K562 (cell line): ENCODE data around the gene CAMK1D. TPM values are rescaled to one million over a fixed set of nuclear protein-coding genes. Genes with fewer than 3 reads are reported as not detected.
"Not testable (repeated sequence)": the region's sequence is repeated elsewhere in the genome, so short reads cannot be mapped to it uniquely, and the experiment has no call there.

Source experiments
- ATAC-seq: fragments of 200-7000 bp; cut with Tn5 transposase; 3 replicates; pipeline ENCODE4 v1.9.1; 2020; ENCODE audit warnings: moderate library complexity
- BruUV-seq: library from RNA; stranded (reverse); fragments of 400-500 nt; replicated peaks from 2 replicates; lab custom pipeline; 2021; lab: Mats Ljungman, UMichigan
- CTCF ChIA-PET: fragments of 300-600 bp; formaldehyde crosslinking; extraction: SDS; loops from one replicate; lab custom pipeline; 2021; ENCODE audit warnings: low intra/inter-chr PET ratio; lab: Yijun Ruan, JAX
- POLR2A ChIA-PET: fragments of 300-600, 350-650 bp; sonication (Branson Sonifier 250); formaldehyde crosslinking; extraction: SDS; loops from one replicate; lab custom pipeline; 2021; ENCODE audit warnings: antibody characterized with exemption, inconsistent platforms; lab: Yijun Ruan, JAX
- DNase-seq, 4 experiments: peaks; one replicate each; pipeline versions ENCODE4 v3.0.0 to v3.0.0-alpha.2; 2011 to 2018; ENCODE audit warnings: low spot score in 3 of 4, mixed read lengths in 3 of 4; ENCODE audit errors: extremely low read depth in 1 of 4
- FAIRE-seq: peaks from 2 replicates; lab custom pipeline; 2011; peaks lifted over from hg19 to GRCh38; lab: Jason Lieb, UNC
- H2AFZ ChIP-seq: 2 replicates; pipeline ENCODE4 v1.6.0; 2011; ENCODE audit warnings: low read depth, low read length, control low read depth, inconsistent platforms
- H3K27ac ChIP-seq: fragments of 200-600 bp; 3 replicates; pipeline ENCODE4 v1.8.0; 2011; ENCODE audit warnings: low read depth, mild to moderate bottlenecking, control low read depth, inconsistent platforms, low read length, moderate library complexity, mixed read lengths; ENCODE audit errors: extremely low read depth
- H3K27me3 ChIP-seq, 2 experiments: fragments of 300-600 bp in 1 of 2; 2 replicates in 1 of 2; 3 replicates in 1 of 2; pipeline versions ENCODE4 v1.6.0 to v1.8.0; 2011; ENCODE audit warnings: inconsistent platforms in 2 of 2, low read length in 2 of 2, mild to moderate bottlenecking in 1 of 2, mixed read lengths in 1 of 2, moderate library complexity in 1 of 2; ENCODE audit not compliant: control insufficient read depth in 2 of 2, insufficient read depth in 2 of 2
- H3K36me3 ChIP-seq: fragments of 300-600 bp; 3 replicates; pipeline ENCODE4 v1.8.0; 2011; ENCODE audit warnings: mild to moderate bottlenecking, low read length, inconsistent platforms; ENCODE audit not compliant: control insufficient read depth, insufficient read depth
- H3K4me1 ChIP-seq, 2 experiments: fragments of 200-600 bp in 1 of 2; replicated peaks in 1 of 2; 2 replicates in 1 of 2; 3 replicates in 1 of 2; pipeline versions ENCODE4 v1.5.1 to v1.8.0; 2011; ENCODE audit warnings: inconsistent platforms in 2 of 2, low read length in 2 of 2, mild to moderate bottlenecking in 1 of 2, mixed read lengths in 1 of 2, moderate library complexity in 1 of 2; ENCODE audit not compliant: control insufficient read depth in 2 of 2, insufficient read depth in 2 of 2
- H3K4me2 ChIP-seq: 2 replicates; pipeline ENCODE4 v1.6.1; 2011; ENCODE audit warnings: low read length, control low read depth, inconsistent platforms, mixed read lengths; ENCODE audit not compliant: insufficient read depth
- H3K4me3 ChIP-seq: fragments of 200-600 bp; sonication (generic), shearing (Covaris generic); 2 replicates; pipeline ENCODE4 v1.5.1; 2016; ENCODE audit warnings: control low read depth, inconsistent platforms
- H3K79me2 ChIP-seq: fragments of 200-600 bp; 3 replicates; pipeline ENCODE4 v1.8.0; 2011; ENCODE audit warnings: low read length, inconsistent platforms; ENCODE audit not compliant: control insufficient read depth, insufficient read depth
- H3K9ac ChIP-seq, 2 experiments: 2 replicates each; pipeline versions ENCODE4 v1.6.0 to v1.6.1; 2011; ENCODE audit warnings: low read depth in 2 of 2, low read length in 2 of 2, control low read depth in 1 of 2, inconsistent platforms in 1 of 2, mild to moderate bottlenecking in 1 of 2, mixed read lengths in 1 of 2; ENCODE audit not compliant: insufficient read depth in 1 of 2
- H3K9me1 ChIP-seq: one replicate; pipeline ENCODE4 v1.6.0; 2011; ENCODE audit warnings: inconsistent platforms, mild to moderate bottlenecking, low read length, moderate library complexity; ENCODE audit not compliant: control insufficient read depth, insufficient read depth
- H3K9me3 ChIP-seq: replicated peaks from 2 replicates; pipeline ENCODE4 v1.5.1; 2011; ENCODE audit warnings: low read depth, low read length, inconsistent platforms; ENCODE audit not compliant: control insufficient read depth, insufficient read depth
- H4K20me1 ChIP-seq: replicated peaks from 2 replicates; pipeline ENCODE4 v1.6.1; 2011; ENCODE audit warnings: low read length, inconsistent platforms, mixed read lengths; ENCODE audit not compliant: control insufficient read depth, insufficient read depth
- CBFA2T3 ChIP-seq: fragments of 450-650 bp; IDR thresholded peaks from 2 replicates; pipeline ENCODE4 v1.6.1; 2017
- CBX3 ChIP-seq, 2 experiments: IDR thresholded peaks; 1 replicate in 1 of 2; 2 replicates in 1 of 2; pipeline ENCODE4 v1.6.1; 2012; ENCODE audit warnings: inconsistent platforms in 2 of 2, low read length in 2 of 2, borderline replicate concordance in 1 of 2, control low read depth in 1 of 2
- DEAF1 ChIP-seq: fragments of 450-650 bp; formaldehyde crosslinking; IDR thresholded peaks from 2 replicates; pipeline ENCODE4 v1.4.0; 2020; ENCODE audit warnings: mild to moderate bottlenecking, moderate library complexity
- HOXB6 ChIP-seq: fragments of 250-450 bp; sonication (Bioruptor Pico); IDR thresholded peaks from 2 replicates; pipeline ENCODE4 v1.5.1; 2022; ENCODE audit warnings: mild to moderate bottlenecking, borderline replicate concordance
- LCOR ChIP-seq: sonication (generic); formaldehyde crosslinking; IDR thresholded peaks from 2 replicates; pipeline ENCODE4 v1.8.0; 2022; ENCODE audit warnings: mild to moderate bottlenecking, missing genetic modification reagents
- MAZ ChIP-seq, 2 experiments: fragments of 450-650 bp in 1 of 2; sonication (generic) in 1 of 2; formaldehyde crosslinking; IDR thresholded peaks in 1 of 2; conservative IDR thresholded peaks in 1 of 2; 2 replicates each; pipeline versions ENCODE4 v1.4.0 to v1.5.0; 2020; ENCODE audit warnings: mild to moderate bottlenecking in 1 of 2, missing genetic modification reagents in 1 of 2
- SAFB2 ChIP-seq: fragments of 200-400 bp; formaldehyde crosslinking; IDR thresholded peaks from 2 replicates; pipeline ENCODE4 v1.6.1; 2018; ENCODE audit warnings: borderline replicate concordance, low read length, low read depth, moderate library complexity; ENCODE audit not compliant: severe bottlenecking
- WGBS: fragments of 100-300 bp; shearing (Covaris generic); methylation state at CpG from one replicate; pipeline ENCODE4 v1.1.6; 2016; ENCODE audit warnings: low coverage, mixed read lengths; ENCODE audit not compliant: insufficient coverage; ENCODE audit errors: missing lambda C conversion rate; 5-methylcytosine and 5-hydroxymethylcytosine counted together
- in situ Hi-C: fragments of 300-500 bp; cut with MboI; formaldehyde crosslinking; loops from 4 replicates; pipeline ENCODE4 v1.15.0; 2018; ENCODE audit warnings: inconsistent platforms, mixed read lengths
- intact Hi-C: fragments of 100-400 bp; cut with micrococcal nuclease; formaldehyde crosslinking; loops from 2 replicates; pipeline ENCODE4 v1.14.2; 2022
- polyA plus RNA-seq, 8 experiments: library from polyadenylated mRNA; depleted of rRNA in 4 of 8; stranded (reverse) in 5 of 8; unstranded in 3 of 8; fragments of >200 nt; fragmentation: Nextera tagmentation in 2 of 8; fragmentation: Illumina TruSeq in 1 of 8; extraction: Ambion mirVana in 2 of 8; extraction: Trizol in 1 of 8; gene quantifications; 2 replicates each; pipeline versions ENCODE4 v1.2.1 to v1.2.3, GENCODE V29; 2011 to 2014; ENCODE audit warnings: inconsistent platforms in 1 of 8, missing spikeins in 1 of 8
- total RNA-seq, 7 experiments: library from RNA; depleted of rRNA in 6 of 7; stranded (reverse); fragments of >200 nt in 6 of 7; fragmentation: Illumina TruSeq in 2 of 7; extraction: Trizol in 2 of 7; gene quantifications; 2 replicates each; pipeline versions ENCODE4 v1.2.1 to v1.2.3, GENCODE V29; 2011 to 2021; ENCODE audit warnings: low replicate concordance in 1 of 7
- TF ChIP-seq, protein P1 (sequence below): fragments of 250-450 bp; sonication (Bioruptor Pico); IDR thresholded peaks from 2 replicates; pipeline ENCODE4 v1.8.0; 2021; ENCODE audit warnings: moderate library complexity, mild to moderate bottlenecking, inconsistent platforms
- TF ChIP-seq, protein P2 (sequence below): IDR thresholded peaks from 2 replicates; pipeline ENCODE4 v1.6.1; 2012; ENCODE audit warnings: low read depth, low read length, improper control_type of control experiment, borderline replicate concordance

CAMK1D gene
- total and polyA plus RNA-seq, 9 of the 15 experiments (the other 6 are each of a cell fraction or from before 2014, with no cell fraction given), result 0.12 to 0.24 (median 0.20) TPM; not detected in 5

DNA sequence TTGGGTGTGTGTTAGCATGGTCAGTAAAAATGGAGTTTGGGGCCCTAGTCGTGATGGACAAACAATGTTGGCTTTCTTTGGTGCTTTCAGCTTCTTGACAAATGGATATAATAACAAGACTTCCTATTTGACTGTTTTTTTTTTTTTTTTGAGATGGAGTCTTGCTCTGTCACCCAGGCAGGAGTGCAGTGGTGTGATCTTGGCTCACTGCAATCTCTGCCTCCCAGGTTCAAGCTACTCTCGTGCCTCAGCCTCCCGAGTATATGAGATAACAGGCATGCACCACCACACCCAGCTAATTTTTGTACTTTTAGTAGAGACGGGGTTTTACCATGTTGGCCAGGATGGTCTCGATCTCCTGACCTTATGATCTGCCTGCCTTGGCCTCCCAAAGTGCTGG, 11.8 kb downstream of the CAMK1D start:
- ATAC-seq, H3K9me3 ChIP-seq, H3K9ac ChIP-seq, in situ Hi-C loops, H3K4me2 ChIP-seq, BruUV-seq, H3K27ac ChIP-seq, H4K20me1 ChIP-seq, CTCF ChIA-PET, H3K9me1 ChIP-seq, H3K79me2 ChIP-seq, intact Hi-C loops, H3K4me1 ChIP-seq, POLR2A ChIA-PET, DNase-seq, H3K4me3 ChIP-seq, H3K36me3 ChIP-seq, FAIRE-seq, H2AFZ ChIP-seq: not testable (repeated sequence)
- TF ChIP-seq CBFA2T3, result peak; percentile 38
- peaks cover 18 to 27% of the 10 kb centered on the region in 2 experiments for H3K27me3 ChIP-seq
- WGBS, result 0% methylated on average over 4 of the region's 5 CpGs

- CTCF ChIA-PET, result no interaction called here
- TF ChIP-seq DEAF1 (CRISPR knock-in tag) (no peak), HOXB6 (CRISPR knock-in tag) (no peak), CBX3 (IDR thresholded peaks at IDR 0.05; ENCODE audit: borderline replicate concordance in 1 of 2, low read length in 2 of 2) (no peak), MAZ (CRISPR knock-in tag; conservative IDR thresholded peaks at IDR 0.05 in 1 of 2, IDR thresholded peaks at IDR 0.05 in 1 of 2) (no peak), SAFB2 (no peak), LCOR (CRISPR knock-in tag) (no peak)
- TF ChIP-seq, protein P1, sequence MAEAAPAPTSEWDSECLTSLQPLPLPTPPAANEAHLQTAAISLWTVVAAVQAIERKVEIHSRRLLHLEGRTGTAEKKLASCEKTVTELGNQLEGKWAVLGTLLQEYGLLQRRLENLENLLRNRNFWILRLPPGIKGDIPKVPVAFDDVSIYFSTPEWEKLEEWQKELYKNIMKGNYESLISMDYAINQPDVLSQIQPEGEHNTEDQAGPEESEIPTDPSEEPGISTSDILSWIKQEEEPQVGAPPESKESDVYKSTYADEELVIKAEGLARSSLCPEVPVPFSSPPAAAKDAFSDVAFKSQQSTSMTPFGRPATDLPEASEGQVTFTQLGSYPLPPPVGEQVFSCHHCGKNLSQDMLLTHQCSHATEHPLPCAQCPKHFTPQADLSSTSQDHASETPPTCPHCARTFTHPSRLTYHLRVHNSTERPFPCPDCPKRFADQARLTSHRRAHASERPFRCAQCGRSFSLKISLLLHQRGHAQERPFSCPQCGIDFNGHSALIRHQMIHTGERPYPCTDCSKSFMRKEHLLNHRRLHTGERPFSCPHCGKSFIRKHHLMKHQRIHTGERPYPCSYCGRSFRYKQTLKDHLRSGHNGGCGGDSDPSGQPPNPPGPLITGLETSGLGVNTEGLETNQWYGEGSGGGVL (CRISPR knock-in tag), result no peak
- TF ChIP-seq, protein P2, sequence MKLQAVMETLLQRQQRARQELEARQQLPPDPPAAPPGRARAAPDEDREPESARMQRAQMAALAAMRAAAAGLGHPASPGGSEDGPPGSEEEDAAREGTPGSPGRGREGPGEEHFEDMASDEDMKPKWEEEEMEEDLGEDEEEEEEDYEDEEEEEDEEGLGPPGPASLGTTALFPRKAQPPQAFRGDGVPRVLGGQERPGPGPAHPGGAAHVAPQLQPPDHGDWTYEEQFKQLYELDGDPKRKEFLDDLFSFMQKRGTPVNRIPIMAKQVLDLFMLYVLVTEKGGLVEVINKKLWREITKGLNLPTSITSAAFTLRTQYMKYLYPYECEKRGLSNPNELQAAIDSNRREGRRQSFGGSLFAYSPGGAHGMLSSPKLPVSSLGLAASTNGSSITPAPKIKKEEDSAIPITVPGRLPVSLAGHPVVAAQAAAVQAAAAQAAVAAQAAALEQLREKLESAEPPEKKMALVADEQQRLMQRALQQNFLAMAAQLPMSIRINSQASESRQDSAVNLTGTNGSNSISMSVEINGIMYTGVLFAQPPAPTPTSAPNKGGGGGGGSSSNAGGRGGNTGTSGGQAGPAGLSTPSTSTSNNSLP, result no peak
Measured at GRCh38 chr10:12364559-12364958, 15.2 kb downstream of the CAMK1D start.

More at GRCh38 chr10:12364559-12364958, 15.2 kb downstream of the CAMK1D start:
- Histone ChIP-seq H3K36me3 (no peaks in the 10 kb centered on the region), H3K9me3 (no peaks in the 10 kb centered on the region), H3K79me2 (no peaks in the 10 kb centered on the region), H3K9ac (no peak overlapping the region), H2AFZ (no peak overlapping the region), H3K4me3 (no peak overlapping the region), H3K9me1 (no peaks in the 10 kb centered on the region), H3K4me2 (no peak overlapping the region), H3K4me1 (no peaks in the 10 kb centered on the region), H3K27me3 (peaks cover 6 to 13% of the 10 kb centered on the region in 2 experiments; a peak in 2 of 5 replicates), H4K20me1 (no peaks in the 10 kb centered on the region), H3K27ac (no peak overlapping the region)
- FAIRE-seq, result no peak
- POLR2A ChIA-PET, result no interaction called here
- WGBS, result 6% methylated on average over 3 of the region's 3 CpGs
- no peak for DNase-seq
- ATAC-seq, result no peak
- BruUV-seq, result no TSS peak
- intact Hi-C loops (no loop called here), in situ Hi-C loops (no loop called here)
